Choroid plexus epithelial cell (primary cell): ENCODE data around the gene ITGB6.

ENCODE experiments used
- DNase-seq: peaks from one replicate; pipeline ENCODE4 v3.0.0-alpha.2; 2010; ENCODE audit warnings: low read depth
- H3K4me3 ChIP-seq: 2 replicates; pipeline ENCODE4 v1.5.1; 2011; ENCODE audit warnings: low read depth, mild to moderate bottlenecking, control low read depth, low read length, moderate library complexity
- TF ChIP-seq, protein P1 (sequence below): conservative IDR thresholded peaks from 2 replicates; pipeline ENCODE4 v1.5.1; 2011; ENCODE audit warnings: low read depth, mild to moderate bottlenecking, control low read depth, inconsistent platforms, low read length, moderate library complexity

Gene ITGB6

DNA sequence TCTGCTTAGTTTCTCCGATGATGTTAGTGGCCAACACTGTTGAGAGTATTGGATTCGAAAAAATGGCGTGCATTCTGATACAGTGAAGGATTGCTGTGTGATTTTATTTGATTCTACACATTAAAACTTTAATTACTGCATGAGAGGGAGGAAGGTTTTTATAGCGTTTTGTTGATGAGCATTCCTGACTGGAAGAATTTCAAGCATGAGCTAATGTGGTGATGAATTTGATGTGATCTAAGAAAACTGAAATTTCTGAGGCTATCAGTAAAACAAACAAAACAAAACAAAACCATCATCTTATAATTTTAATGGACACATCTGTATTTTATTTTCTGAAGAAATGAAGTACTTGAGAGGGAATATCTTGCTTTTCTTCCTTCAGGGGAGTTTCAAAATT lies 59.6 kb downstream of the ITGB6 start:
- no peak overlapping the region for H3K4me3 ChIP-seq
- TF ChIP-seq, protein P1, sequence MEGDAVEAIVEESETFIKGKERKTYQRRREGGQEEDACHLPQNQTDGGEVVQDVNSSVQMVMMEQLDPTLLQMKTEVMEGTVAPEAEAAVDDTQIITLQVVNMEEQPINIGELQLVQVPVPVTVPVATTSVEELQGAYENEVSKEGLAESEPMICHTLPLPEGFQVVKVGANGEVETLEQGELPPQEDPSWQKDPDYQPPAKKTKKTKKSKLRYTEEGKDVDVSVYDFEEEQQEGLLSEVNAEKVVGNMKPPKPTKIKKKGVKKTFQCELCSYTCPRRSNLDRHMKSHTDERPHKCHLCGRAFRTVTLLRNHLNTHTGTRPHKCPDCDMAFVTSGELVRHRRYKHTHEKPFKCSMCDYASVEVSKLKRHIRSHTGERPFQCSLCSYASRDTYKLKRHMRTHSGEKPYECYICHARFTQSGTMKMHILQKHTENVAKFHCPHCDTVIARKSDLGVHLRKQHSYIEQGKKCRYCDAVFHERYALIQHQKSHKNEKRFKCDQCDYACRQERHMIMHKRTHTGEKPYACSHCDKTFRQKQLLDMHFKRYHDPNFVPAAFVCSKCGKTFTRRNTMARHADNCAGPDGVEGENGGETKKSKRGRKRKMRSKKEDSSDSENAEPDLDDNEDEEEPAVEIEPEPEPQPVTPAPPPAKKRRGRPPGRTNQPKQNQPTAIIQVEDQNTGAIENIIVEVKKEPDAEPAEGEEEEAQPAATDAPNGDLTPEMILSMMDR, result no peak
- DNase-seq, result peak; percentile 38

DNA sequence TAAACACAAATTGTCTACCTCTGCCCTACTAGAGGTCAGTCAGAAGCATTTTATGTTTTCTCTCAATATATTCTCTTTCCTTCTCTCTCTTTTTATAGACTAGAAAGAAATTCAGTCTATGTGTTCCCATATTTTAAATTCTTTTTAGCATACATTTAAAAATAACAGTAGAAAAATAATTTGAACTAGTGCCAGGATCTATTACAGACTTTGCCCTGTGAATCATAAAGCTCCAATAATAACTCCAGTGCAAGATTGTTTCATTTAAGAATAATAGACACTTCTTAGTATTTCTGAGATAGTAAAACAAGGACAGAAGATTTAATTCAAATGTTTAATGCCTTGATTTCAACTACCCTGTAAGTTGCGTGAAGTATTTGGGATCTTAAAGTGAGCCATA lies 60.1 kb downstream of the ITGB6 start:
- DNase-seq, result peak; percentile 33
- H3K4me3 ChIP-seq, result no peak overlapping the region
- TF ChIP-seq, protein P1, result no peak

DNA sequence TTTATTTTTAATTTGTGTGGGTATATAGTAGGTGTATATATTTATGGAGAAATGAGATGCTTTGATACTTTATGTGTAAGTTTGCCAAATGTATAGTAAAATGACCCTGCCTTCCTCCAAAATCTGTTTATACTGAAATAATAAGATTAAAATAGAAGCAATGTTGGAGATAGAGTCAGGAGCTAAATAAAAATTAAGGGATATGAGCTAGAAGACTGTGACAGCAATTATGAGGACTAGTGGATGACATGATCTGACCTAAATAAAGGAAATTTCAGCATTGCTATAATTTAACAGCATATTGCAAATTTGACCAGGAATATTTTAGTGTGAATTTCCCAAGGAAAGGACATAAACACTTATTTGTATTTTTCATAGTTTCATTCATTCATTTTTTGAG lies 60.7 kb downstream of the ITGB6 start:
- TF ChIP-seq, protein P1, result no peak
- DNase-seq, result no peak
- no peak overlapping the region for H3K4me3 ChIP-seq

DNA sequence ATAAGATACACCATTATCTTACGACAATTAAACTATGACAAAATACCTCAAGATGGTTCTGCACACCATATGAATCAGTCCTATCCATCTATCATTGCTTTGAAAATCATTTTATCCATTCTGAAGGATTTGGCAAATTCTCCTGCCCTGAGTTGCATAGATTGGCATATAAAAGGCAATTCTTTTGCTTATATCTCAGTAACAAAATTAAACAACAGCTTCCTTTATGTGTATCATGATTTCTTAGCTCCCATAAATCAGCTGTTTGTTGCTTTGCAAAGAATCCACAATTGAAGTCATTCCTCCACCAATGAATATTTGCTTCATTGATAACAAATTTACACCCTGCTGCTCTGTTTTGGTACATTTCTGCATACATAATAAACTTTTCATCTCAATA lies 61.7 kb downstream of the ITGB6 start:
- DNase-seq, result no peak
- TF ChIP-seq, protein P1, result no peak
- H3K4me3 ChIP-seq, result no peak overlapping the region

DNA sequence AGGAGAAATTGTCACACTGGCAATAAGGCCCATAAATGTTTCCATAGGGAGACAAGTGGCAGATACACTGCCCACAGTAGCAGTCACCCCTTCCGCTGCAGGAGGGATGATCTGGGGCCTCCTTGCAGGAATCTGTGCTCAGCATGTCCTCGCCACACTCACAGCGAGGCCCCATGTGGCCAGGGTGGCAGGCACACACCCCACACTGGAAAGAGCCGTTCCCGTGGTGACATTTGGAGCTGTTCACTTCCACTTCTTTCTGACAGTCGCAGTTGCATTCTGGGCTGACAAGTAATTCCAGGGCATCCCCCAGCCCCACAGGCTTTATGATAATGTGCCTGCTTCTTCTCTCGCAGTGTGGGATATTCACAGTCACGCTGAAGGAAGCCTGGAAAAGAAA lies 62.6 kb downstream of the ITGB6 start:
- no peak for DNase-seq
- H3K4me3 ChIP-seq, result no peak overlapping the region
- TF ChIP-seq, protein P1, result no peak

DNA sequence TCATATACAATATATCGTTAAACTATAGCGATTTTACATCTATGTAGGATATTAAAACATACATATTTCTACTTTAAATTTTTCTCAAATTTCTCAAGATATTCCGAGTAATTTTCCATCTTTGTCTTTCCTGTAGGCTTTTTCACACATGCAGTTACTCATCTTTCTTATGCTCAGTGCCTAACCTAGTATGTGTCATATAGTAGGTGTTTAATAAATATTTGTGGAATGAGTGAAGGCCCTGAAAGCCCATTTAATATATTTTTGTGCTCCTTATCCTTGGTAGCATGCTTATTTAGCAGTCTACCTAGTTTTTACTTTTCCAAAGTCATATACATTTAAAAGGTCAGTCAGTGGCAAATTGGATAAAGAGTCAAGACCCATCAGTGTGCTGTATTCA lies 67.3 kb downstream of the ITGB6 start:
- no peak overlapping the region for H3K4me3 ChIP-seq
- DNase-seq, result no peak
- TF ChIP-seq, protein P1, result no peak

DNA sequence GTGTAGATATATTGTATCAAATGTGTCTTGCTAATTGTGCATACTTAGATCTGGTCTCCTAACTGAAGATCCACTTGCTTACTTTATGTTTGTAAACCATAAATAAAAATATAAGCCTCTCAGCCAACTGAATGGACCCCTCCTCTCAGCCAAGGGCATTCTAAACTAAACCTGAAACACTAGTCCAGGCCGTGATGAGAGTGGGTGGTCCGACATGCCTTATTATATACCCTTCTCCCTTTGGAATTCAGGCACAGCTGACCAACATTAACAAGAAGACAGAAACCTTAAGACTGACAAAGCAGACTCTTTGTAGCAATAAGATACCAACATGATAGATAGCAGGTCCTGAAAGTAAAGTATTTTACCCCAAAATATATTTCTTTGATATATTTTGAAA lies 73.3 kb downstream of the ITGB6 start:
- no peak overlapping the region for H3K4me3 ChIP-seq

More for the DNA sequence above, 73.3 kb downstream of the ITGB6 start:
- TF ChIP-seq, protein P1, result no peak
- no peak for DNase-seq
